H9 (cell line): Measurements from ENCODE around the gene DLG1. TPM values are rescaled to one million over a fixed set of nuclear protein-coding genes. Genes with fewer than 3 reads are reported as not detected.

ENCODE experiments used
- DNase-seq: peaks from one replicate; pipeline ENCODE4 v3.0.0-alpha.2; 2017
- H2AFZ ChIP-seq: one replicate; pipeline ENCODE4 v1.6.1; 2013; ENCODE audit warnings: mild to moderate bottlenecking, low read length, control low read depth, moderate library complexity
- H2AK5ac ChIP-seq: 2 replicates; pipeline ENCODE4 v1.6.1; 2013; ENCODE audit warnings: low read length, control low read depth, mixed read lengths; ENCODE audit not compliant: insufficient read length
- H2BK120ac ChIP-seq: one replicate; pipeline ENCODE4 v1.6.1; 2013; ENCODE audit warnings: low read depth, mild to moderate bottlenecking, low read length, control low read depth, inconsistent platforms; ENCODE audit not compliant: poor library complexity, severe bottlenecking
- H2BK12ac ChIP-seq: 2 replicates; pipeline ENCODE4 v1.6.1; 2013; ENCODE audit warnings: low read length, control low read depth, mixed read lengths, low read depth; ENCODE audit not compliant: insufficient read length
- H2BK15ac ChIP-seq: 2 replicates; pipeline ENCODE4 v1.6.1; 2013; ENCODE audit warnings: low read depth, low read length, control low read depth
- H2BK20ac ChIP-seq: one replicate; pipeline ENCODE4 v1.6.1; 2013; ENCODE audit warnings: low read depth, mild to moderate bottlenecking, low read length, control low read depth, inconsistent platforms; ENCODE audit not compliant: poor library complexity, severe bottlenecking
- H2BK5ac ChIP-seq: 2 replicates; pipeline ENCODE4 v1.6.1; 2013; ENCODE audit warnings: low read length, control low read depth, mixed read lengths; ENCODE audit not compliant: insufficient read length
- H3K14ac ChIP-seq: 2 replicates; pipeline ENCODE4 v1.6.1; 2013; ENCODE audit warnings: low read length, control low read depth; ENCODE audit not compliant: insufficient read depth
- H3K18ac ChIP-seq: 2 replicates; pipeline ENCODE4 v1.6.1; 2013; ENCODE audit warnings: low read depth, mild to moderate bottlenecking, mixed read lengths, low read length, control low read depth; ENCODE audit not compliant: insufficient read length
- H3K23ac ChIP-seq: 2 replicates; pipeline ENCODE4 v1.6.1; 2013; ENCODE audit warnings: low read length, control low read depth, mixed read lengths, low read depth; ENCODE audit not compliant: insufficient read length
- H3K23me2 ChIP-seq: 2 replicates; pipeline ENCODE4 v1.6.1; 2013; ENCODE audit warnings: low read depth, mild to moderate bottlenecking, mixed read lengths, low read length, control low read depth; ENCODE audit not compliant: insufficient read length, poor library complexity, severe bottlenecking
- H3K27ac ChIP-seq: 2 replicates; pipeline ENCODE4 v1.5.1; 2013; ENCODE audit warnings: low read length, control low read depth, mixed read lengths, low read depth; ENCODE audit not compliant: insufficient read length
- H3K27me3 ChIP-seq: 2 replicates; pipeline ENCODE4 v1.6.1; 2013; ENCODE audit warnings: low read length, control low read depth, inconsistent platforms; ENCODE audit not compliant: insufficient read depth
- H3K4ac ChIP-seq: 2 replicates; pipeline ENCODE4 v1.6.1; 2013; ENCODE audit warnings: low read depth, mild to moderate bottlenecking, control low read depth, inconsistent platforms, low read length, moderate library complexity
- H3K4me1 ChIP-seq: 2 replicates; pipeline ENCODE4 v1.6.1; 2013; ENCODE audit warnings: low read length, control low read depth, inconsistent platforms; ENCODE audit not compliant: insufficient read depth
- H3K4me2 ChIP-seq: 2 replicates; pipeline ENCODE4 v1.6.1; 2013; ENCODE audit warnings: low read length, control low read depth, mixed read lengths; ENCODE audit not compliant: insufficient read length, insufficient read depth
- H3K56ac ChIP-seq: 2 replicates; pipeline ENCODE4 v1.6.1; 2013; ENCODE audit warnings: low read depth, mild to moderate bottlenecking, mixed read lengths, low read length, control low read depth; ENCODE audit not compliant: insufficient read length
- H3K79me1 ChIP-seq: 2 replicates; pipeline ENCODE4 v1.6.1; 2013; ENCODE audit warnings: low read depth, mild to moderate bottlenecking, moderate library complexity, low read length, control low read depth, inconsistent platforms; ENCODE audit not compliant: insufficient read depth, poor library complexity, severe bottlenecking
- H3K79me2 ChIP-seq: 2 replicates; pipeline ENCODE4 v1.6.1; 2013; ENCODE audit warnings: low read length, control low read depth, inconsistent platforms; ENCODE audit not compliant: insufficient read depth
- H3K9ac ChIP-seq: 2 replicates; pipeline ENCODE4 v1.6.1; 2013; ENCODE audit warnings: low read length, control low read depth, mixed read lengths; ENCODE audit not compliant: insufficient read length; ENCODE audit errors: extremely low read depth
- H3K9me3 ChIP-seq: one replicate; pipeline ENCODE4 v1.6.1; 2013; ENCODE audit warnings: low read depth, low read length, inconsistent platforms; ENCODE audit not compliant: control insufficient read depth
- H3T11ph ChIP-seq: one replicate; pipeline ENCODE4 v1.6.1; 2013; ENCODE audit warnings: mild to moderate bottlenecking, low read length, control low read depth, inconsistent platforms
- H4K20me1 ChIP-seq: one replicate; pipeline ENCODE4 v1.6.1; 2013; ENCODE audit not compliant: control insufficient read depth, insufficient read length, insufficient read depth
- H4K5ac ChIP-seq: 2 replicates; pipeline ENCODE4 v1.6.1; 2013; ENCODE audit warnings: low read depth, mild to moderate bottlenecking, mixed read lengths, low read length, control low read depth; ENCODE audit not compliant: insufficient read length
- H4K8ac ChIP-seq: replicated peaks from 2 replicates; pipeline ENCODE4 v1.6.1; 2013; ENCODE audit warnings: low read length, control low read depth, mixed read lengths, low read depth; ENCODE audit not compliant: insufficient read length
- H4K91ac ChIP-seq: 2 replicates; pipeline ENCODE4 v1.6.1; 2013; ENCODE audit warnings: low read depth, mild to moderate bottlenecking, moderate library complexity, mixed read lengths, low read length, control low read depth; ENCODE audit not compliant: insufficient read length
- H3K27ac Mint-ChIP-seq, 3 experiments: 2 replicates in 2 of 3; 3 replicates in 1 of 3; pipeline ENCODE4 v1.8.0; 2020 to 2021; ENCODE audit warnings: mixed read lengths in 3 of 3, mild to moderate bottlenecking in 1 of 3, moderate library complexity in 1 of 3
- H3K27me3 Mint-ChIP-seq: 2 replicates; pipeline ENCODE4 v1.8.0; 2021; ENCODE audit warnings: low read depth, mild to moderate bottlenecking, moderate library complexity, mixed read lengths
- H3K36me3 Mint-ChIP-seq, 3 experiments: 2 replicates in 2 of 3; 3 replicates in 1 of 3; pipeline ENCODE4 v1.8.0; 2020 to 2021; ENCODE audit warnings: low read depth in 3 of 3, mixed read lengths in 3 of 3; ENCODE audit not compliant: insufficient read depth in 1 of 3
- H3K4me1 Mint-ChIP-seq, 2 experiments: 2 replicates each; pipeline ENCODE4 v1.8.0; 2020; ENCODE audit warnings: mixed read lengths in 2 of 2
- H3K4me3 Mint-ChIP-seq, 2 experiments: 2 replicates in 1 of 2; 3 replicates in 1 of 2; pipeline ENCODE4 v1.8.0; 2020 to 2021; ENCODE audit warnings: mild to moderate bottlenecking in 2 of 2, mixed read lengths in 2 of 2, moderate library complexity in 1 of 2
- H3K9me3 Mint-ChIP-seq, 2 experiments: 2 replicates in 1 of 2; 3 replicates in 1 of 2; pipeline ENCODE4 v1.8.0; 2020; ENCODE audit warnings: mild to moderate bottlenecking in 2 of 2, mixed read lengths in 2 of 2, moderate library complexity in 1 of 2
- CTCF ChIP-seq: fragments of 200-600 bp; sonication (generic); conservative IDR thresholded peaks from 3 replicates; pipeline ENCODE4 v1.8.0; 2021; ENCODE audit warnings: antibody characterized with exemption, mild to moderate bottlenecking
- WGBS: extraction: QIAGEN DNeasy Blood & Tissue Kit; methylation state at CpG from one replicate; pipeline ENCODE4 v1.1.7; 2013; ENCODE audit warnings: missing lambda C conversion rate, low lambda C conversion rate, mixed read lengths; ENCODE audit not compliant: insufficient read length; ENCODE audit errors: extremely low coverage; 5-methylcytosine and 5-hydroxymethylcytosine counted together
- total RNA-seq: library from RNA; stranded (reverse); gene quantifications from 2 replicates; pipeline ENCODE4 v1.2.1, GENCODE V29; 2021

The DLG1 gene
- total RNA-seq, 1 experiment from 2014 or later = 84.1 TPM

GRCh38 chr3:197001972-197002700, 296.3 kb downstream of the DLG1 start:
- Histone ChIP-seq H3T11ph (no peak overlapping the region), H3K4me2 (no peak overlapping the region), H3K27ac (no peak overlapping the region), H2AFZ (no peak overlapping the region), H2AK5ac (no peak overlapping the region), H3K23me2 (peaks cover 4% of the 10 kb centered on the region), H3K56ac (no peak overlapping the region), H3K27me3 (peaks cover 9% of the 10 kb centered on the region; the same call in 1 of the 2 replicates), H3K79me1 (no peaks in the 10 kb centered on the region), H3K4me1 (0 out of 2 replicates have a peak, but pooled peaks cover 6% of the 10 kb centered on the region), H4K5ac (no peak overlapping the region), H2BK120ac (no peak overlapping the region), H3K79me2 (no peaks in the 10 kb centered on the region), H2BK12ac (no peak overlapping the region), H3K14ac (no peak overlapping the region), H2BK15ac (no peak overlapping the region), H4K8ac (no peak overlapping the region), H4K20me1 (no peaks in the 10 kb centered on the region), H3K23ac (no peak overlapping the region), H3K9ac (no peak overlapping the region), H3K4ac (no peak overlapping the region), H3K18ac (no peak overlapping the region), H3K9me3 (no peaks in the 10 kb centered on the region), H2BK5ac (no peak overlapping the region), H4K91ac (no peak overlapping the region), H2BK20ac (no peak overlapping the region)
- peak; percentile 40 for DNase-seq
- peak overlapping the region; percentile 38 to 78 for H3K4me3 Mint-ChIP-seq
- peaks cover 28% of the 10 kb centered on the region for H3K27me3 Mint-ChIP-seq
- H3K4me1 Mint-ChIP-seq = peaks cover 17% of the 10 kb centered on the region in 2 experiments
- H3K27ac Mint-ChIP-seq = no peak overlapping the region
- no CpG with 5 or more reads among the region's 55 CpGs for WGBS
- H3K9me3 Mint-ChIP-seq = peaks cover 0 to 3% of the 10 kb centered on the region in 2 experiments; a peak in 2 of 5 replicates
- TF ChIP-seq CTCF = no peak
- H3K36me3 Mint-ChIP-seq = peaks cover 3 to 13% (median 6%) of the 10 kb centered on the region in 3 experiments; a peak in 5 of 7 replicates
